ENCODE results near the gene SMTN.
"Not testable (repeated sequence)": the region's sequence is repeated elsewhere in the genome, so short reads cannot be mapped to it uniquely, and the experiment has no call there.

Gene SMTN

GRCh38 chr22:31106001-31106571 lies 25.0 kb downstream of the SMTN start:
- DNase-seq, result no peak
- Histone ChIP-seq H3K4me3 (ENCODE audit: control insufficient read depth in 1 of 7, extremely low read depth in 1 of 7, insufficient read depth in 4 of 7, low read depth in 2 of 7, low read length in 6 of 7) (no peak overlapping the region), H3K27me3 (replicated peaks in 2 of 5; ENCODE audit: control insufficient read depth in 4 of 5, insufficient read depth in 5 of 5, low read length in 4 of 5) (peaks cover 0 to 4% (median 0%) of the 10 kb centered on the region in 5 experiments), H3K4me1 (ENCODE audit: control extremely low read depth in 1 of 4, control insufficient read depth in 4 of 4, insufficient read depth in 4 of 4, low read length in 3 of 4) (peaks cover 0 to 16% (median 9%) of the 10 kb centered on the region in 4 experiments), H3K27ac (ENCODE audit: insufficient read depth in 1 of 2, low read depth in 1 of 2, low read length in 2 of 2, poor library complexity in 1 of 2, severe bottlenecking in 2 of 2) (no peak overlapping the region), H3K9me3 (ENCODE audit: control extremely low read depth in 1 of 5, control insufficient read depth in 4 of 5, insufficient read depth in 2 of 5, low read depth in 1 of 5, low read length in 4 of 5) (no peaks in the 10 kb centered on the region), H3K36me3 (ENCODE audit: control insufficient read depth in 4 of 4, insufficient read depth in 4 of 4, low read length in 3 of 4) (peaks cover 0 to 5% (median 2%) of the 10 kb centered on the region in 4 experiments)
- POLR2A ChIA-PET, result no interaction called here
- 100% methylated on average over 3 of the region's 4 CpGs for WGBS (ENCODE audit: insufficient coverage)
- CTCF ChIA-PET, result interaction anchor here (0.6 kb wide), 1 partner anchor 12 kb away, joined by 3 read pairs; no protein-coding TSS in a partner anchor

GRCh38 chr22:31106731-31107177 lies 25.6 kb downstream of the SMTN start:
- H3K4me3 ChIP-seq (ENCODE audit: control insufficient read depth in 1 of 7, extremely low read depth in 1 of 7, insufficient read depth in 4 of 7, low read depth in 2 of 7, low read length in 6 of 7), result peak overlapping the region in 5 of 7 experiments; percentile 2 to 79 (median 68)
- no peak overlapping the region for H3K27ac ChIP-seq (ENCODE audit: insufficient read depth in 1 of 2, low read depth in 1 of 2, low read length in 2 of 2, poor library complexity in 1 of 2, severe bottlenecking in 2 of 2)
- ChIA-PET POLR2A (no interaction called here), CTCF (interaction anchor here (0.6 to 3.5 kb wide), 3 partner anchors 12 to 123 kb away, joined by 3 to 16 read pairs (median 3); no protein-coding TSS in a partner anchor)
- H3K36me3 ChIP-seq (ENCODE audit: control insufficient read depth in 4 of 4, insufficient read depth in 4 of 4, low read length in 3 of 4), result peaks cover 0 to 4% (median 2%) of the 10 kb centered on the region in 4 experiments
- no peak for DNase-seq
- no peaks in the 10 kb centered on the region for H3K9me3 ChIP-seq (ENCODE audit: control extremely low read depth in 1 of 5, control insufficient read depth in 4 of 5, insufficient read depth in 2 of 5, low read depth in 1 of 5, low read length in 4 of 5)
- H3K27me3 ChIP-seq (replicated peaks in 2 of 5; ENCODE audit: control insufficient read depth in 4 of 5, insufficient read depth in 5 of 5, low read length in 4 of 5), result peaks cover 0 to 4% (median 0%) of the 10 kb centered on the region in 5 experiments
- H3K4me1 ChIP-seq (ENCODE audit: control extremely low read depth in 1 of 4, control insufficient read depth in 4 of 4, insufficient read depth in 4 of 4, low read length in 3 of 4), result peaks cover 0 to 16% (median 9%) of the 10 kb centered on the region in 4 experiments
- 71% methylated on average over 11 of the region's 14 CpGs for WGBS (ENCODE audit: insufficient coverage)

DNA sequence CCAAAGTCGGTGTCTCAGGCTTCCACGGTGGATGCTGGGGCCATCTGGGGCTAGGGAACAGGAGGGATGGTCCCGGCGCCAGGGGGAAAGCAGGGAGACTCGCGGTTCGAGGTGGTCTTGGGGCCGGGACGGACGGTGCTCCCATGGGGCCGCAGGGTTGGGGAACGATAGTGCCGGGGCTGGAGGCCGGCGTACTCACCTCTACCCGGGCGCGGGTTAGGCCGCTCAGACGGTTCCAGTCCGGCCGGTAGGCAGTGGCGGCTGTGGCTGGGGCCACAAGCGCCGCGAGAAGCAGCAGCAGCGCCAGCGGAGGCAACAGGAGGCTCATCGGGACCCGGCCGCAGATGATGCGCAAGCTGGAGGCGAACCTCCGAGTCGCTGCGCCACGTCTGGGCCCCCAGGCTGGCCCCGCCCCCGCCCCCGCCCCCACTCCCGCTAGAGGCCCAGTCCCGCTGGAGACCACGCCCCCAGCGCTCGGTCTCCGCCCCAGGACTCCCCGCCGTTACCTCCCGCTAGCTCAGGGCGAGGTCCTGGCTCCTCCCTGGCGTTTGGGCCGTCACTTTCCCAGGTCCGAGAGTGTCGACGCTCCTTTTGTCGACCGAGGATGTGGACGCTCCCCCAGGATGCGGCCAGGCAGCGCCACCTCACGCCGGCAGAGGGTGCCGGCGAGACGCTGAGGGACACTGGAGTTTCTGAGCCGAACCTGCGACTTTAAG lies 26.2 kb downstream of the SMTN start, which contains the start of gene SELENOM:
Gene SELENOM (minus strand): TSS at position 391 of the 716 bp plus-strand sequence. CDS start 63 bp downstream, at position 328.
- WGBS (ENCODE audit: insufficient coverage), result 4% methylated on average over 43 of the region's 67 CpGs
- H3K4me1 ChIP-seq (ENCODE audit: control extremely low read depth in 1 of 4, control insufficient read depth in 4 of 4, insufficient read depth in 4 of 4, low read length in 3 of 4), result peaks cover 0 to 16% (median 9%) of the 10 kb centered on the region in 4 experiments
- H3K9me3 ChIP-seq (ENCODE audit: control extremely low read depth in 1 of 5, control insufficient read depth in 4 of 5, insufficient read depth in 2 of 5, low read depth in 1 of 5, low read length in 4 of 5), result peaks cover 0 to under 1% (median 0%) of the 10 kb centered on the region in 5 experiments
- no peak within 1 kb of the TSS for H3K27ac ChIP-seq (ENCODE audit: insufficient read depth in 1 of 2, low read depth in 1 of 2, low read length in 2 of 2, poor library complexity in 1 of 2, severe bottlenecking in 2 of 2)
- H3K36me3 ChIP-seq (ENCODE audit: control insufficient read depth in 4 of 4, insufficient read depth in 4 of 4, low read length in 3 of 4), result peaks cover 0 to 1% (median under 1%) of the 10 kb centered on the region in 4 experiments
- ChIA-PET POLR2A (interaction anchor here (0.7 to 1.0 kb wide), 2 partner anchors 41 to 53 kb away, joined by 4 read pairs; partner anchors contain the start of gene RNF185), CTCF (interaction anchor here (0.7 to 3.5 kb wide), 10 partner anchors 17 to 187 kb away, joined by 3 to 16 read pairs (median 4); partner anchors contain the start of gene LIMK2)
- peaks cover 0 to 4% (median 0%) of the 10 kb centered on the region in 5 experiments for H3K27me3 ChIP-seq (replicated peaks in 2 of 5; ENCODE audit: control insufficient read depth in 4 of 5, insufficient read depth in 5 of 5, low read length in 4 of 5)
- H3K4me3 ChIP-seq (ENCODE audit: control insufficient read depth in 1 of 7, extremely low read depth in 1 of 7, insufficient read depth in 4 of 7, low read depth in 2 of 7, low read length in 6 of 7), result peak within 1 kb of the TSS; percentile 21 to 79 (median 68)
- DNase-seq, result peak; percentile 85 to 92 (median 92)

GRCh38 chr22:31107894-31108218 lies 26.7 kb downstream of the SMTN start:
- no peak for DNase-seq

DNA sequence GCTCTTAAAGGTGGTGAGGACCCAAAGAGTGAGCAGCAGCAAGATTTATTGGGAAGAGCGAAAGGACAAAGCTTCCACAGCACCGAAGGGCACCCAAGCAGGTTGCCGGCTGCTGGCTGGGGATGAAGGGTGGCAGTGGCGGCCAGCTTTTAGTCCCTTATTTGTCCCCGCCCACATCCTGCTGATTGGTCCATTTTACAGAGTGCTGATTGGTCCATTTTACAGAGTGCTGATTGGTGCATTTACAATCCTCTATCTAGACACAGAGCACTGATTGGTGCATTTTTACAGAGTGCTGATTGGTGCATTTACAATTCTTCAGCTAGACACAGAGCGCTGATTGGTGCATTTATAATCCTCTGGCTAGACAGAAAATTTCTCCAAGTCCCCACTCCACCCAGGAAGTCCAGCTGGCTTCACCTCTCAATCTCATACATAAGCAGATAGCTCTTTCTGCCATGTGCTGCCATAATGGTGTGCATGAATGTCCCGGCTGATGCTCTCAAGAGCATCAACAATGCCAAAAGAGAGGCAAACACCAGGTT lies 31.5 kb downstream of the SMTN start:
- POLR2A ChIA-PET; H3K27ac ChIP-seq (ENCODE audit: insufficient read depth in 1 of 2, low read depth in 1 of 2, low read length in 2 of 2, poor library complexity in 1 of 2, severe bottlenecking in 2 of 2); H3K4me1 ChIP-seq (ENCODE audit: control extremely low read depth in 1 of 4, control insufficient read depth in 4 of 4, insufficient read depth in 4 of 4, low read length in 3 of 4); H3K4me3 ChIP-seq (ENCODE audit: control insufficient read depth in 1 of 7, extremely low read depth in 1 of 7, insufficient read depth in 4 of 7, low read depth in 2 of 7, low read length in 6 of 7); H3K36me3 ChIP-seq (ENCODE audit: control insufficient read depth in 4 of 4, insufficient read depth in 4 of 4, low read length in 3 of 4); H3K27me3 ChIP-seq (replicated peaks in 2 of 5; ENCODE audit: control insufficient read depth in 4 of 5, insufficient read depth in 5 of 5, low read length in 4 of 5); H3K9me3 ChIP-seq (ENCODE audit: control extremely low read depth in 1 of 5, control insufficient read depth in 4 of 5, insufficient read depth in 2 of 5, low read depth in 1 of 5, low read length in 4 of 5); DNase-seq: not testable (repeated sequence)
- 92% methylated on average over 7 of the region's 7 CpGs for WGBS (ENCODE audit: insufficient coverage)
- CTCF ChIA-PET, result interaction anchor here (1.0 to 1.3 kb wide), 2 partner anchors 30 to 160 kb away, joined by 3 read pairs; no protein-coding TSS in a partner anchor

More at GRCh38 chr22:31107894-31108218, 26.7 kb downstream of the SMTN start:
- CTCF ChIA-PET, result interaction anchor here (0.5 to 3.5 kb wide), 14 partner anchors 9 to 1650 kb away, joined by 3 to 16 read pairs (median 4); partner anchors contain the start of gene LIMK2
- Histone ChIP-seq H3K4me3 (ENCODE audit: control insufficient read depth in 1 of 7, extremely low read depth in 1 of 7, insufficient read depth in 4 of 7, low read depth in 2 of 7, low read length in 6 of 7) (peak overlapping the region; percentile 21 to 79 (median 68)), H3K4me1 (ENCODE audit: control extremely low read depth in 1 of 4, control insufficient read depth in 4 of 4, insufficient read depth in 4 of 4, low read length in 3 of 4) (peaks cover 0 to 16% (median 9%) of the 10 kb centered on the region in 4 experiments), H3K9me3 (ENCODE audit: control extremely low read depth in 1 of 5, control insufficient read depth in 4 of 5, insufficient read depth in 2 of 5, low read depth in 1 of 5, low read length in 4 of 5) (peaks cover 0 to 2% (median 0%) of the 10 kb centered on the region in 5 experiments), H3K27me3 (replicated peaks in 2 of 5; ENCODE audit: control insufficient read depth in 4 of 5, insufficient read depth in 5 of 5, low read length in 4 of 5) (peaks cover 0 to 4% (median 0%) of the 10 kb centered on the region in 5 experiments), H3K36me3 (ENCODE audit: control insufficient read depth in 4 of 4, insufficient read depth in 4 of 4, low read length in 3 of 4) (no peaks in the 10 kb centered on the region), H3K27ac (ENCODE audit: insufficient read depth in 1 of 2, low read depth in 1 of 2, low read length in 2 of 2, poor library complexity in 1 of 2, severe bottlenecking in 2 of 2) (no peak overlapping the region)
- 0% methylated on average over 4 of the region's 5 CpGs for WGBS (ENCODE audit: insufficient coverage)
- POLR2A ChIA-PET, result interaction anchor here (0.7 to 1.0 kb wide), 2 partner anchors 41 to 52 kb away, joined by 4 read pairs; partner anchors contain the start of gene RNF185

- CTCF ChIA-PET, result no interaction called here
- POLR2A ChIA-PET, result no interaction called here
- whole genome bisulfite sequencing (ENCODE audit: insufficient coverage), result 95% methylated on average over 3 of the region's 3 CpGs
- Histone ChIP-seq H3K27ac (ENCODE audit: insufficient read depth in 1 of 2, low read depth in 1 of 2, low read length in 2 of 2, poor library complexity in 1 of 2, severe bottlenecking in 2 of 2) (no peak overlapping the region), H3K36me3 (ENCODE audit: control insufficient read depth in 4 of 4, insufficient read depth in 4 of 4, low read length in 3 of 4) (no peaks in the 10 kb centered on the region), H3K27me3 (replicated peaks in 2 of 5; ENCODE audit: control insufficient read depth in 4 of 5, insufficient read depth in 5 of 5, low read length in 4 of 5) (no peaks in the 10 kb centered on the region), H3K4me3 (ENCODE audit: control insufficient read depth in 1 of 7, extremely low read depth in 1 of 7, insufficient read depth in 4 of 7, low read depth in 2 of 7, low read length in 6 of 7) (no peak overlapping the region), H3K9me3 (ENCODE audit: control extremely low read depth in 1 of 5, control insufficient read depth in 4 of 5, insufficient read depth in 2 of 5, low read depth in 1 of 5, low read length in 4 of 5) (no peaks in the 10 kb centered on the region), H3K4me1 (ENCODE audit: control extremely low read depth in 1 of 4, control insufficient read depth in 4 of 4, insufficient read depth in 4 of 4, low read length in 3 of 4) (peaks cover 0 to 3% (median under 1%) of the 10 kb centered on the region in 4 experiments)
- DNase-seq, result no peak
These were observed 37.1 kb downstream of the SMTN start for GRCh38 chr22:31118046-31118820.

All from common myeloid progenitor, CD34-positive (primary cell).